Measurements from ENCODE around the gene RFTN1. TPM values are rescaled to one million over a fixed set of nuclear protein-coding genes. Genes with fewer than 3 reads are reported as not detected.

RFTN1 gene
- total and polyA plus RNA-seq, 2 experiments from 2014 or later: 3.3 to 7.2 TPM

DNA sequence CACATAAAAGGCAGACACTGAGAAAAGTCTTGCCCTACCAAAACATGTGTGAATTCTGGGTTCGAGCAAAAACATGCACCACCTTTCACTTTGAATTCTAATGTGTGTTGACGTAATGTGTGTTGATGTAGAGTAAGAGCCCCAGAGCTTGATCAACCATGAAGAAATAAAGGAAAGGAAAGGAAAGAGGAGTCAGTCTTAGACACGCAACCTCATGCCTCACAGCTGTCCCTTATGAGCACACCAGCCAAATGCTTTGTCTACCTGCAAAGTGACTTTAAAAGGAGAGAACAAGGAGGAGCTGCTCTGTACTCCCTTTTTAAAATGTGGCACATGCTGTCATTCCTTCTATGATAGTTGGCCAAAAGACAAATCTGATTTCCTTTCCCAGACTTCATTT lies 80.8 kb downstream of the RFTN1 start:
- TF ChIP-seq JUNB (IDR thresholded peaks at IDR 0.05; ENCODE audit: unreplicated experiment) (no peak), POLR2AphosphoS5 (IDR thresholded peaks at IDR 0.05; ENCODE audit: low read depth) (no peak), NANOG (IDR thresholded peaks at IDR 0.05; ENCODE audit: borderline replicate concordance) (no peak), EZH2phosphoT487 (IDR thresholded peaks at IDR 0.05; ENCODE audit: unreplicated experiment) (no peak), ZNF331 (CRISPR knock-in tag; IDR thresholded peaks at IDR 0.05; ENCODE audit: low read depth) (no peak), ZNF114 (CRISPR knock-in tag; IDR thresholded peaks at IDR 0.05) (no peak)
- TF ChIP-seq, protein P1, sequence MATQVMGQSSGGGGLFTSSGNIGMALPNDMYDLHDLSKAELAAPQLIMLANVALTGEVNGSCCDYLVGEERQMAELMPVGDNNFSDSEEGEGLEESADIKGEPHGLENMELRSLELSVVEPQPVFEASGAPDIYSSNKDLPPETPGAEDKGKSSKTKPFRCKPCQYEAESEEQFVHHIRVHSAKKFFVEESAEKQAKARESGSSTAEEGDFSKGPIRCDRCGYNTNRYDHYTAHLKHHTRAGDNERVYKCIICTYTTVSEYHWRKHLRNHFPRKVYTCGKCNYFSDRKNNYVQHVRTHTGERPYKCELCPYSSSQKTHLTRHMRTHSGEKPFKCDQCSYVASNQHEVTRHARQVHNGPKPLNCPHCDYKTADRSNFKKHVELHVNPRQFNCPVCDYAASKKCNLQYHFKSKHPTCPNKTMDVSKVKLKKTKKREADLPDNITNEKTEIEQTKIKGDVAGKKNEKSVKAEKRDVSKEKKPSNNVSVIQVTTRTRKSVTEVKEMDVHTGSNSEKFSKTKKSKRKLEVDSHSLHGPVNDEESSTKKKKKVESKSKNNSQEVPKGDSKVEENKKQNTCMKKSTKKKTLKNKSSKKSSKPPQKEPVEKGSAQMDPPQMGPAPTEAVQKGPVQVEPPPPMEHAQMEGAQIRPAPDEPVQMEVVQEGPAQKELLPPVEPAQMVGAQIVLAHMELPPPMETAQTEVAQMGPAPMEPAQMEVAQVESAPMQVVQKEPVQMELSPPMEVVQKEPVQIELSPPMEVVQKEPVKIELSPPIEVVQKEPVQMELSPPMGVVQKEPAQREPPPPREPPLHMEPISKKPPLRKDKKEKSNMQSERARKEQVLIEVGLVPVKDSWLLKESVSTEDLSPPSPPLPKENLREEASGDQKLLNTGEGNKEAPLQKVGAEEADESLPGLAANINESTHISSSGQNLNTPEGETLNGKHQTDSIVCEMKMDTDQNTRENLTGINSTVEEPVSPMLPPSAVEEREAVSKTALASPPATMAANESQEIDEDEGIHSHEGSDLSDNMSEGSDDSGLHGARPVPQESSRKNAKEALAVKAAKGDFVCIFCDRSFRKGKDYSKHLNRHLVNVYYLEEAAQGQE (IDR thresholded peaks at IDR 0.05; ENCODE audit: unreplicated experiment): no peak
- TF ChIP-seq, protein P2, sequence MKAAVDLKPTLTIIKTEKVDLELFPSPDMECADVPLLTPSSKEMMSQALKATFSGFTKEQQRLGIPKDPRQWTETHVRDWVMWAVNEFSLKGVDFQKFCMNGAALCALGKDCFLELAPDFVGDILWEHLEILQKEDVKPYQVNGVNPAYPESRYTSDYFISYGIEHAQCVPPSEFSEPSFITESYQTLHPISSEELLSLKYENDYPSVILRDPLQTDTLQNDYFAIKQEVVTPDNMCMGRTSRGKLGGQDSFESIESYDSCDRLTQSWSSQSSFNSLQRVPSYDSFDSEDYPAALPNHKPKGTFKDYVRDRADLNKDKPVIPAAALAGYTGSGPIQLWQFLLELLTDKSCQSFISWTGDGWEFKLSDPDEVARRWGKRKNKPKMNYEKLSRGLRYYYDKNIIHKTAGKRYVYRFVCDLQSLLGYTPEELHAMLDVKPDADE (IDR thresholded peaks at IDR 0.05): no peak
- Mint-ChIP-seq H3K4me1 (peaks cover 11% of the 10 kb centered on the region), H3K27me3 (ENCODE audit: insufficient read depth, low read depth, poor library complexity) (peaks cover 1% of the 10 kb centered on the region), H3K27ac (no peak overlapping the region), H3K36me3 (ENCODE audit: low read depth) (no peaks in the 10 kb centered on the region), H3K4me3 (no peak overlapping the region), H3K9me3 (no peaks in the 10 kb centered on the region)
- no peaks in the 10 kb centered on the region for H3K27me3 ChIP-seq (ENCODE audit: insufficient read depth)
- no peak for ATAC-seq
- no peak overlapping the region for H3K4me3 ChIP-seq
- no peak overlapping the region for H2AFZ ChIP-seq
- H3K4me1 ChIP-seq (ENCODE audit: insufficient read depth): no peaks in the 10 kb centered on the region; the same call in 1 of the 2 replicates
- H3K36me3 ChIP-seq (ENCODE audit: insufficient read depth): no peaks in the 10 kb centered on the region
- H4K20me1 ChIP-seq (replicated peaks; ENCODE audit: insufficient read depth): no peaks in the 10 kb centered on the region; the same call in 1 of the 2 replicates
- no peak for DNase-seq (ENCODE audit: low spot score)
- no peaks in the 10 kb centered on the region for H3K79me2 ChIP-seq (replicated peaks; ENCODE audit: insufficient read depth)
- no peaks in the 10 kb centered on the region for H3F3A ChIP-seq (replicated peaks; ENCODE audit: low read depth)
- no peak overlapping the region for H3K4me2 ChIP-seq
- H3K27ac ChIP-seq (ENCODE audit: low read depth): no peak overlapping the region
- H3K9me2 ChIP-seq (ENCODE audit: insufficient read depth): no peaks in the 10 kb centered on the region

DNA sequence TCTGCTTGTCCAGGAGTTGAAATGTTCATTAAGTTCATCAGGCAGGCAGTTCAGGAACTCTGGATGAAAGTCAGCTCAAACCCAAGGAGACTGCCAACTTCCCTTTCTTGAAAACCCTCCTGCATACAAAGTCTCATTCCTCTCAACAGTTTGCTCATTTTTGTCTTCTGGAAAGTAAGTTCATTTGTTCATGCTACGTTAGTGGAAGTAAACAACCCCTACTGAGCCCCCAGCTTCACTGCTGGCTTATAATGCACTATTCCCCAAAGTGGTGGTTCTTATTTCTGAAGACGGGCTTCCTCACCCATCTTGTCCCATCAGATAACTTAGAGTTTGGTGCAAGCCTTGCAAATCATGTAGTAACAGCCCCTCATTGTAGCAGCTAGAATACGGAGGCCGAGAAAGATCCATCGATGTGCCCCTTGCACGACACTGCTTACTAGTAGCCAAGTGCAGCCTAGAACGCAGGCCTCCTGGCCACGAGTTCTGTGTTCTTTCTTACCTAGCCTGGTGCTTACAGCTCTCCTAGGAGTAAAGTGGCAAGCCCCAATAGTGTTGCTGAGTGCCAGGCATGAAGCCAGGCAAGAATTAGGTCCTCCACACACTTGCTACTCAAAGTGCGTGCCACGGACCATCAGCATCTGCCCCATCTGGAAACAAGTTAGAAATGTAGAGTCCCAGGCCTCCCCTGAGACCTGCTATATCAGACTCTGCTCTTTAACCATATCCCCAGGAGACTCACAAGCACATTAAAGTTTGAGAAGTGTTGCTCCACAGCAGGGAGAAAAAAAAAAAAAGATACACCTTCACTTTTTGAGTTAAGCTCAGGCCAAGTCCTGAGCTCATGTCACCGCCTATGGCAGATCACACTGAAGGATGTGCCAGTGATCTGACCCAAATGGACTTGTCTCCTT lies 82.5 kb downstream of the RFTN1 start:
- H3K4me2 ChIP-seq: no peak overlapping the region
- Mint-ChIP-seq H3K9me3 (no peaks in the 10 kb centered on the region), H3K27me3 (ENCODE audit: insufficient read depth, low read depth, poor library complexity) (peaks cover 2% of the 10 kb centered on the region), H3K27ac (no peak overlapping the region), H3K36me3 (ENCODE audit: low read depth) (no peaks in the 10 kb centered on the region), H3K4me3 (no peak overlapping the region), H3K4me1 (peaks cover 11% of the 10 kb centered on the region)
- no peak overlapping the region for H3K27ac ChIP-seq (ENCODE audit: low read depth)
- ATAC-seq (no peak), DNase-seq (ENCODE audit: low spot score) (no peak)
- H3K4me3 ChIP-seq: no peak overlapping the region
- no peaks in the 10 kb centered on the region for H3K27me3 ChIP-seq (ENCODE audit: insufficient read depth)
- H3F3A ChIP-seq (replicated peaks; ENCODE audit: low read depth): no peaks in the 10 kb centered on the region
- H3K4me1 ChIP-seq (ENCODE audit: insufficient read depth): no peaks in the 10 kb centered on the region; the same call in 1 of the 2 replicates
- no peak overlapping the region for H2AFZ ChIP-seq
- H3K36me3 ChIP-seq (ENCODE audit: insufficient read depth): no peaks in the 10 kb centered on the region
- H3K9me2 ChIP-seq (ENCODE audit: insufficient read depth): no peaks in the 10 kb centered on the region
- H3K79me2 ChIP-seq (replicated peaks; ENCODE audit: insufficient read depth): no peaks in the 10 kb centered on the region
- H4K20me1 ChIP-seq (replicated peaks; ENCODE audit: insufficient read depth): no peaks in the 10 kb centered on the region
- TF ChIP-seq JUNB (IDR thresholded peaks at IDR 0.05; ENCODE audit: unreplicated experiment) (no peak), ZNF114 (CRISPR knock-in tag; IDR thresholded peaks at IDR 0.05) (no peak), ZNF331 (CRISPR knock-in tag; IDR thresholded peaks at IDR 0.05; ENCODE audit: low read depth) (no peak), EZH2phosphoT487 (IDR thresholded peaks at IDR 0.05; ENCODE audit: unreplicated experiment) (no peak)
- TF ChIP-seq, protein P3, sequence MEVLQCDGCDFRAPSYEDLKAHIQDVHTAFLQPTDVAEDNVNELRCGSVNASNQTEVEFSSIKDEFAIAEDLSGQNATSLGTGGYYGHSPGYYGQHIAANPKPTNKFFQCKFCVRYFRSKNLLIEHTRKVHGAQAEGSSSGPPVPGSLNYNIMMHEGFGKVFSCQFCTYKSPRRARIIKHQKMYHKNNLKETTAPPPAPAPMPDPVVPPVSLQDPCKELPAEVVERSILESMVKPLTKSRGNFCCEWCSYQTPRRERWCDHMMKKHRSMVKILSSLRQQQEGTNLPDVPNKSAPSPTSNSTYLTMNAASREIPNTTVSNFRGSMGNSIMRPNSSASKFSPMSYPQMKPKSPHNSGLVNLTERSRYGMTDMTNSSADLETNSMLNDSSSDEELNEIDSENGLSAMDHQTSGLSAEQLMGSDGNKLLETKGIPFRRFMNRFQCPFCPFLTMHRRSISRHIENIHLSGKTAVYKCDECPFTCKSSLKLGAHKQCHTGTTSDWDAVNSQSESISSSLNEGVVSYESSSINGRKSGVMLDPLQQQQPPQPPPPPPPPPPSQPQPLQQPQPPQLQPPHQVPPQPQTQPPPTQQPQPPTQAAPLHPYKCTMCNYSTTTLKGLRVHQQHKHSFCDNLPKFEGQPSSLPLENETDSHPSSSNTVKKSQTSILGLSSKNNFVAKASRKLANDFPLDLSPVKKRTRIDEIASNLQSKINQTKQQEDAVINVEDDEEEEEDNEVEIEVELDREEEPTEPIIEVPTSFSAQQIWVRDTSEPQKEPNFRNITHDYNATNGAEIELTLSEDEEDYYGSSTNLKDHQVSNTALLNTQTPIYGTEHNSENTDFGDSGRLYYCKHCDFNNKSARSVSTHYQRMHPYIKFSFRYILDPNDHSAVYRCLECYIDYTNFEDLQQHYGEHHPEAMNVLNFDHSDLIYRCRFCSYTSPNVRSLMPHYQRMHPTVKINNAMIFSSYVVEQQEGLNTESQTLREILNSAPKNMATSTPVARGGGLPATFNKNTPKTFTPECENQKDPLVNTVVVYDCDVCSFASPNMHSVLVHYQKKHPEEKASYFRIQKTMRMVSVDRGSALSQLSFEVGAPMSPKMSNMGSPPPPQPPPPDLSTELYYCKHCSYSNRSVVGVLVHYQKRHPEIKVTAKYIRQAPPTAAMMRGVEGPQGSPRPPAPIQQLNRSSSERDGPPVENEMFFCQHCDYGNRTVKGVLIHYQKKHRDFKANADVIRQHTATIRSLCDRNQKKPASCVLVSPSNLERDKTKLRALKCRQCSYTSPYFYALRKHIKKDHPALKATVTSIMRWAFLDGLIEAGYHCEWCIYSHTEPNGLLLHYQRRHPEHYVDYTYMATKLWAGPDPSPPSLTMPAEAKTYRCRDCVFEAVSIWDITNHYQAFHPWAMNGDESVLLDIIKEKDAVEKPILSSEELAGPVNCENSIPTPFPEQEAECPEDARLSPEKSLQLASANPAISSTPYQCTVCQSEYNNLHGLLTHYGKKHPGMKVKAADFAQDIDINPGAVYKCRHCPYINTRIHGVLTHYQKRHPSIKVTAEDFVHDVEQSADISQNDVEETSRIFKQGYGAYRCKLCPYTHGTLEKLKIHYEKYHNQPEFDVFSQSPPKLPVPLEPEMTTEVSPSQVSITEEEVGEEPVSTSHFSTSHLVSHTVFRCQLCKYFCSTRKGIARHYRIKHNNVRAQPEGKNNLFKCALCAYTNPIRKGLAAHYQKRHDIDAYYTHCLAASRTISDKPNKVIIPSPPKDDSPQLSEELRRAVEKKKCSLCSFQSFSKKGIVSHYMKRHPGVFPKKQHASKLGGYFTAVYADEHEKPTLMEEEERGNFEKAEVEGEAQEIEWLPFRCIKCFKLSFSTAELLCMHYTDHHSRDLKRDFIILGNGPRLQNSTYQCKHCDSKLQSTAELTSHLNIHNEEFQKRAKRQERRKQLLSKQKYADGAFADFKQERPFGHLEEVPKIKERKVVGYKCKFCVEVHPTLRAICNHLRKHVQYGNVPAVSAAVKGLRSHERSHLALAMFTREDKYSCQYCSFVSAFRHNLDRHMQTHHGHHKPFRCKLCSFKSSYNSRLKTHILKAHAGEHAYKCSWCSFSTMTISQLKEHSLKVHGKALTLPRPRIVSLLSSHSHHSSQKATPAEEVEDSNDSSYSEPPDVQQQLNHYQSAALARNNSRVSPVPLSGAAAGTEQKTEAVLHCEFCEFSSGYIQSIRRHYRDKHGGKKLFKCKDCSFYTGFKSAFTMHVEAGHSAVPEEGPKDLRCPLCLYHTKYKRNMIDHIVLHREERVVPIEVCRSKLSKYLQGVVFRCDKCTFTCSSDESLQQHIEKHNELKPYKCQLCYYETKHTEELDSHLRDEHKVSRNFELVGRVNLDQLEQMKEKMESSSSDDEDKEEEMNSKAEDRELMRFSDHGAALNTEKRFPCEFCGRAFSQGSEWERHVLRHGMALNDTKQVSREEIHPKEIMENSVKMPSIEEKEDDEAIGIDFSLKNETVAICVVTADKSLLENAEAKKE (CRISPR knock-in tag; IDR thresholded peaks at IDR 0.05): no peak

Measured in GM23338 (cell line).